Uterus (tissue), 4 donors: ENCODE results near the gene IFNAR2. TPM values are rescaled to one million over a fixed set of nuclear protein-coding genes. Genes with fewer than 3 reads are reported as not detected.

Experiments used
- DNase-seq, 2 donors: peaks; one replicate each; pipeline ENCODE4 v3.0.0-alpha.2; 2019 to 2020
- H3K27ac ChIP-seq, 2 donors: fragments of 200-600 bp; sonication (generic); 1 replicate in 1 of 2; 2 replicates in 1 of 2; pipeline ENCODE4 v1.5.1; 2016 to 2018
- H3K27me3 ChIP-seq, 2 donors: fragments of 200-600 bp; sonication (generic); one replicate each; pipeline ENCODE4 v1.5.1; 2018 to 2019; ENCODE audit warnings: control low read depth in 1 of 2
- H3K36me3 ChIP-seq, 2 donors: fragments of 200-600 bp; sonication (generic); one replicate each; pipeline ENCODE4 v1.5.1; 2019; ENCODE audit warnings: control low read depth in 1 of 2
- H3K4me1 ChIP-seq, 2 donors: fragments of 200-600 bp; sonication (generic); one replicate each; pipeline ENCODE4 v1.5.1; 2018 to 2019; ENCODE audit warnings: control low read depth in 1 of 2
- H3K4me3 ChIP-seq, 2 donors: fragments of 200-600 bp; sonication (generic); 1 replicate in 1 of 2; 2 replicates in 1 of 2; pipeline ENCODE4 v1.5.1; 2018 to 2019; ENCODE audit warnings: mild to moderate bottlenecking in 1 of 2
- H3K9me3 ChIP-seq, 2 donors: fragments of 200-600 bp; sonication (generic); one replicate each; pipeline ENCODE4 v1.5.1; 2019; ENCODE audit warnings: control low read depth in 1 of 2
- POLR2A ChIP-seq, 2 donors: fragments of 450-650 bp; IDR thresholded peaks; one replicate each; pipeline ENCODE4 v1.6.1; 2016; ENCODE audit warnings: antibody characterized with exemption in 2 of 2, mild to moderate bottlenecking in 1 of 2, moderate library complexity in 1 of 2
- intact Hi-C: fragments of 100-400 bp; cut with DNase I; formaldehyde crosslinking; loops from one replicate; pipeline ENCODE4 v1.15.1; 2023; ENCODE audit warnings: low total_unique reads
- total RNA-seq, 4 donors: library from RNA; depleted of rRNA in 3 of 4; stranded (reverse); fragments of >200 nt in 3 of 4; gene quantifications; one replicate each; pipeline versions ENCODE4 v1.1.0 to v1.2.4, GENCODE V29; 2014 to 2023
- TF ChIP-seq, protein P1 (sequence below), 4 experiments: fragments of 200-600 bp in 2 of 4; fragments of 450-650 bp in 2 of 4; sonication (generic) in 2 of 4; IDR thresholded peaks; one replicate each; pipeline ENCODE4 v1.5.1; 2016 to 2019; ENCODE audit warnings: antibody characterized with exemption in 4 of 4, mild to moderate bottlenecking in 2 of 4, moderate library complexity in 1 of 4
- donor health status: DM: yes; HTN: yes; CAD: no.

IFNAR2 gene
- total RNA-seq, 4 donors from 2014 or later = 2.4 to 38.4 (median 24.4) TPM

DNA sequence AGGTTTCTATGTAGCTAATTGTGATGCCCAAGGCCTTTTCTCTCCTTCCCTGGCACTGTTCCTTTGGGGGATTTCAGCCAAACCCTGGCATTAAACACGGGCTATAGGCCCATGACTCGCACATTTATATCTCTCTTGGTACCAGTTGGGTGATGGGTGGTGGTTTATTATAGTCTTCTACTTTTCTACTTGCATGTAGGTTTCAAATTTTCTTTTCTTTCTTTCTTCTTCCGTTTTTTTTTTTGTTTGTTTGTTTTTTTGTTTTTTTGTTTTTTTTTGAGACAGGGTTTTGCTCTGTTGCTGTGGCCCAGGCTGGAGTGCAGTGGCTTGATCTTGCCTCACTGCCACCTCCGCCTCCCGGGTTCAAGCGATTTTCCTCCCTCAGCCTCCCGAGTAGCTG lies 37.5 kb downstream of the IFNAR2 start:
- Histone ChIP-seq H3K9me3 (no peaks in the 10 kb centered on the region), H3K27me3 (no peaks in the 10 kb centered on the region), H3K27ac (peak overlapping the region; percentile 65 to 80), H3K4me1 (no peaks in the 10 kb centered on the region), H3K4me3 (peak overlapping the region; percentile 57 to 82), H3K36me3 (no peaks in the 10 kb centered on the region)
- TF ChIP-seq, protein P1, sequence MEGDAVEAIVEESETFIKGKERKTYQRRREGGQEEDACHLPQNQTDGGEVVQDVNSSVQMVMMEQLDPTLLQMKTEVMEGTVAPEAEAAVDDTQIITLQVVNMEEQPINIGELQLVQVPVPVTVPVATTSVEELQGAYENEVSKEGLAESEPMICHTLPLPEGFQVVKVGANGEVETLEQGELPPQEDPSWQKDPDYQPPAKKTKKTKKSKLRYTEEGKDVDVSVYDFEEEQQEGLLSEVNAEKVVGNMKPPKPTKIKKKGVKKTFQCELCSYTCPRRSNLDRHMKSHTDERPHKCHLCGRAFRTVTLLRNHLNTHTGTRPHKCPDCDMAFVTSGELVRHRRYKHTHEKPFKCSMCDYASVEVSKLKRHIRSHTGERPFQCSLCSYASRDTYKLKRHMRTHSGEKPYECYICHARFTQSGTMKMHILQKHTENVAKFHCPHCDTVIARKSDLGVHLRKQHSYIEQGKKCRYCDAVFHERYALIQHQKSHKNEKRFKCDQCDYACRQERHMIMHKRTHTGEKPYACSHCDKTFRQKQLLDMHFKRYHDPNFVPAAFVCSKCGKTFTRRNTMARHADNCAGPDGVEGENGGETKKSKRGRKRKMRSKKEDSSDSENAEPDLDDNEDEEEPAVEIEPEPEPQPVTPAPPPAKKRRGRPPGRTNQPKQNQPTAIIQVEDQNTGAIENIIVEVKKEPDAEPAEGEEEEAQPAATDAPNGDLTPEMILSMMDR (IDR thresholded peaks at IDR 0.05) = no peak
- no peak for TF ChIP-seq POLR2A (IDR thresholded peaks at IDR 0.05)
- no peak for DNase-seq
- intact Hi-C loops = no loop called here

DNA sequence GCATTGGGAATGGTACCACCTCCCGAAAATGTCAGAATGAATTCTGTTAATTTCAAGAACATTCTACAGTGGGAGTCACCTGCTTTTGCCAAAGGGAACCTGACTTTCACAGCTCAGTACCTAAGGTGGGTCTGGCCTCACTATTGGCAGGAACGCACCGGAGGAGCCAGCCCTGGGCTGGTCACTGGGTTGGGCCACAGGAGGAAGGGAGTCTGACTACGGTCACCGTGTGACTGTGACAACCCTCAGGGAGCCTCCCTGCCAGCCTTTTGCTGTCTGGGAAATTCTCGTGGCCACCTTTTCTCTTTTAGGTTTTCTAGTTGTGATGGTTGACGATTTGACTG lies 38.6 kb downstream of the IFNAR2 start:
- intact Hi-C loops = no loop called here
- H3K36me3 ChIP-seq = no peaks in the 10 kb centered on the region
- no peaks in the 10 kb centered on the region for H3K4me1 ChIP-seq
- DNase-seq = no peak
- H3K4me3 ChIP-seq = no peak overlapping the region
- no peaks in the 10 kb centered on the region for H3K27me3 ChIP-seq
- H3K27ac ChIP-seq = no peak overlapping the region
- no peak for TF ChIP-seq POLR2A (IDR thresholded peaks at IDR 0.05)
- TF ChIP-seq, protein P1 (IDR thresholded peaks at IDR 0.05) = no peak
- no peaks in the 10 kb centered on the region for H3K9me3 ChIP-seq

DNA sequence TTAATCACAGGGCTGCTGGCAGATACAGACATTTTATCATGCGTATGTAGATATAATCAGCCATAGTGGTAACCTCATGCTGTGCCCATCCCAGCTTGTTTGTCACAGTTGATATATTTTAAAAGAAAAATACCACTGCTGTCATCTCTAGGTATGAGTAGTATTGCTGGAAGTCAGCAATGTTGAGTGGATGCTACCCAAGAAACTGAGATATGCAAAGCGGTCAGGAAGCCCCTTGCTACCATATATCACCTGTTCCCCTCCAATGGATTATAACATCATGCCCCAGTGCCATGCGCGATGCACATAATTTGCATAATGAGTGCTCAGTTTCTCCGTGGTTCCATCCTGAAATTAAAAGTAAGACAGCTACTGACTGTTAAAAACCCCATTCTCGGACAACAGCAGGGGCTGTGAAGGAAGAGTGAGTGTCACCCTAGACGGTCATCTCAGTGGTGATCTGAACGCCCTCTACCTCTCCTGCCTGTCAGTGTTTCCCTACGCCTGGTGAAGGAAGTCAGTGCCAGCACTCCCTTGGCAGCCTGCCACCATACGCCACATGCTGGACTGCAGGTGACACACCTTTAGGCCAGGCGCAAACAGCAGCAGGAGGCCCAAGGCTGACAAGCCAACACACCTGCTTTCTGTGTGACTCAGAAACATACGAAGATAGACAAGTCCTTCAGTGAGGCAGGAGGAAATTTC lies 39.2 kb downstream of the IFNAR2 start:
- H3K27me3 ChIP-seq = no peaks in the 10 kb centered on the region
- H3K4me3 ChIP-seq = no peak overlapping the region
- TF ChIP-seq POLR2A (IDR thresholded peaks at IDR 0.05) = no peak
- TF ChIP-seq, protein P1 (IDR thresholded peaks at IDR 0.05) = no peak
- no peaks in the 10 kb centered on the region for H3K4me1 ChIP-seq
- no peaks in the 10 kb centered on the region for H3K9me3 ChIP-seq
- intact Hi-C loops = no loop called here
- no peak overlapping the region for H3K27ac ChIP-seq
- DNase-seq = no peak
- H3K36me3 ChIP-seq = no peaks in the 10 kb centered on the region

DNA sequence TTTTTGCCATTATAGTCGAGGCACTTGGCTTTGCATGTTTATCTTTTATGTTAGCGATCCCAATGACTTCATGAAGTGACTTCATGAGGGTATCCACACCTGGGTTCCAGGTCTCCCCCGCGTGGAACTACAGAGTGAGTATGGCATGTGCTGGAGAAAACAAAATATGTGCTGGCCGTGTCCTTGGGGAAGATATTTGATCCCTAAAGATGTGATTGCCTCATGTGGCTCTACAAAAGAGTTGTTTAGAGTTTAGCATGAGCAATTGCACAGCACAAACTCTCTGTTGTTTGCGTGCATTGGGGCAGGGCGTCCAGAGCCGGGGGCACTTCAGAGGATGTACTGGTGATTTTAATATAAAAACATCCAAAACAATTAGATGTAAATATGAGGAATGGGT lies 41.2 kb downstream of the IFNAR2 start:
- Histone ChIP-seq H3K36me3 (no peaks in the 10 kb centered on the region), H3K27me3 (no peaks in the 10 kb centered on the region)
- intact Hi-C loops = no loop called here

DNA sequence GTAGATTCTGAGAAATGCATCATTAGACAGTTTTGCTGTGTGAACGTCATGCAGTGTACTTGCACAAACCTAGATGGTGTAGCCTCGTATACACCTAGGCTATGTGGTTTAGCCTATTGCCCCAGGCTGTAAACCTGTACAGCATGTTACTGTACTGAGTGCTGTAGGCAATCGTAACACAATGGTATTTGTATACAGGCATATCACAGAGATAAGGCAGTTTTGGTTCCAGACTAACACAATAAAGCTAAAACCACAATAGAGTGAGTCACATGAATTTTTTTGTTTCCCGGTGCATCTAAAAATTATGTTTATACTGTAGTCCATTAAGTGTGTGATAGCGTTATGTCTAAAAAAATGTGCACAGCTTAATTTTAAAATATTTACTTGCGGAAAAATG lies 43.3 kb downstream of the IFNAR2 start:
- TF ChIP-seq, protein P1 (IDR thresholded peaks at IDR 0.05) = no peak
- no peak for TF ChIP-seq POLR2A (IDR thresholded peaks at IDR 0.05)
- H3K9me3 ChIP-seq = no peaks in the 10 kb centered on the region
- intact Hi-C loops = no loop called here
- no peak for DNase-seq
- no peaks in the 10 kb centered on the region for H3K4me1 ChIP-seq
- H3K4me3 ChIP-seq = no peak overlapping the region
- no peak overlapping the region for H3K27ac ChIP-seq
- H3K27me3 ChIP-seq = no peaks in the 10 kb centered on the region
- H3K36me3 ChIP-seq = no peaks in the 10 kb centered on the region

More for the DNA sequence above, 41.2 kb downstream of the IFNAR2 start:
- Histone ChIP-seq H3K9me3 (no peaks in the 10 kb centered on the region), H3K27ac (no peak overlapping the region), H3K4me3 (no peak overlapping the region), H3K4me1 (no peaks in the 10 kb centered on the region)
- TF ChIP-seq, protein P1 (IDR thresholded peaks at IDR 0.05) = no peak
- no peak for TF ChIP-seq POLR2A (IDR thresholded peaks at IDR 0.05)
- DNase-seq = no peak
